Measurements from ENCODE around the gene WDSUB1.

Gene WDSUB1

GRCh38 chr2:159199236-159199635 lies 87.3 kb downstream of the WDSUB1 start:
- DNase-seq (ENCODE audit: low read depth, low spot score) = no peak

DNA sequence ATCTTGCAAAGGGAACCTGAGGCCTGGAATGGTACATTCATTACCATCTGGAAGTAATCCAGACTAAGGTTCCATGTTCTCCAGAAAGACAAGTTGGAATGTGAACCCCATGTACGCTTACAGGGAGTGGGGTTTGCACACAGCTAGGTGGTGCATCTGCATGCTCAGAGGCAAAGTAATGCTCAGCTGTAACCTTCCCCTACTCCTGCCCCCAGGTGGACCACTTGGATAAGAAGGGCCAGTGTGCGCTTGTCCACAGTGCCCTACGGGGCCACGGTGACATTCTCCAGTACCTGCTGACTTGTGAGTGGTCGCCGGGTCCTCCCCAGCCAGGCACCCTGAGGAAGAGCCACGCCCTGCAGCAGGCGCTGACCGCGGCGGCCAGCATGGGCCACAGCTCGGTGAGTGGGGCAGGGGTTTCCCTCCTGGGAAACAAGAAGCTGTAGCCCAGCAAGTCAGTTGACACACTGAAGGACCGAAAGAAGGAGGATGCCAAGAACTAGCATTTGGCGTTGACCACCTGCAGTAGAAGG lies 90.0 kb downstream of the WDSUB1 start:
- DNase-seq (ENCODE audit: low read depth, low spot score) = no peak

DNA sequence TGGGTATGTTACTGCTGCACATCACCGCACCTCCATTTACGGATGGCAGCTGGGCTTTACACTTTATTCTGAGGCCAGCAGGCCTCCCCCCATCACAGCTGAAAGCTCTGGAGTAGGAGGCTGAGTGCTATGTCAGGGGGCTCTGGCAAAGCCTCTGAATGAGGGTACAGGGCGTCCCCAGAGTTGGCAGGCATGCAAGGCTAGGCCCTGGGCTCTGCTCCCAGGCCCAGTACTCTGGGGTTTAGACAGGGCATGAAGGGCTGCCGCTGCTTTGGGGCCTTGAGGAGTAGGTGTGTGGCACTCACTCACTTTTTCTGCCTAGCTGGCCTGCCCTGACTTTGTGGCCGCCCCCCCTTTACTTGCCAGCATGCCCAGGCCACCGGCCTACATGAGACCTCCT lies 90.8 kb downstream of the WDSUB1 start:
- DNase-seq (ENCODE audit: low read depth, low spot score) = no peak

- no peak for DNase-seq (ENCODE audit: low read depth, low spot score)
These were observed 92.3 kb downstream of the WDSUB1 start for GRCh38 chr2:159194241-159194640.

GRCh38 chr2:159193791-159194190 lies 92.7 kb downstream of the WDSUB1 start:
- DNase-seq (ENCODE audit: low read depth, low spot score) = no peak

DNA sequence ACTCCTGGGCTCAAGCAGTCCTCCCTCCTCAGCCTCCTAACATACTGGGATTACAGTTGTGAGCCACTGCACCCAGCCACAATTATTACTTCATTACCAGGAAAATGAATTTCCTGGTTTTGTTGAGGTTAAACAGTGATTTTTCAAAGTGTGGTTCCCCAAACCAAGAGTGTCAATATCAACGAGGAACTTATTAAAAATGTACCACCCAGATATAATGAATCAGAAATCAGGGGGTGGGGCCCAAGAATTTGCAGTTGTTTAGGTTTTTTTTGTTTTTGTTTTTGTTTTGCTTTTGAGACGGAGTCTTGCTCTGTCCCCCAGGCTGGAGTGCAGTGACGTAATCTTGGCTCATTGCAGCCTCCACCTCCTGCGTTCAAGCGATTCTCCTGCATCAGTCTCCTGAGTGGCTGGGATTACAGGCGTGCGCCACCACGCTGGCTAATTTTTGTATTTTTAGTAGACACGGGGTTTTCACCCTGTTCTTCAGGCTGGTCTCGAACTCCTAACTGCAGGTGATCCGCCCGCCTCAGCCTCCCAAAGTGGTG lies 94.1 kb downstream of the WDSUB1 start:
- no peak for DNase-seq (ENCODE audit: low read depth, low spot score)

- no peak for DNase-seq (ENCODE audit: low read depth, low spot score)
These were observed 98.1 kb downstream of the WDSUB1 start for GRCh38 chr2:159188449-159188848.

- DNase-seq (ENCODE audit: low read depth, low spot score) = no peak
These were observed 99.4 kb downstream of the WDSUB1 start for GRCh38 chr2:159187106-159187505.

- DNase-seq (ENCODE audit: low read depth, low spot score) = no peak
These were observed 100.0 kb downstream of the WDSUB1 start for GRCh38 chr2:159186462-159186861.
